ENCODE measurements around the gene CRYBB2.
A peak's percentile ranks its signal among the peaks of the same experiment; 100 is the strongest.
"Not testable (repeated sequence)": the region's sequence is repeated elsewhere in the genome, so short reads cannot be mapped to it uniquely, and the experiment has no call there.

Gene CRYBB2

DNA sequence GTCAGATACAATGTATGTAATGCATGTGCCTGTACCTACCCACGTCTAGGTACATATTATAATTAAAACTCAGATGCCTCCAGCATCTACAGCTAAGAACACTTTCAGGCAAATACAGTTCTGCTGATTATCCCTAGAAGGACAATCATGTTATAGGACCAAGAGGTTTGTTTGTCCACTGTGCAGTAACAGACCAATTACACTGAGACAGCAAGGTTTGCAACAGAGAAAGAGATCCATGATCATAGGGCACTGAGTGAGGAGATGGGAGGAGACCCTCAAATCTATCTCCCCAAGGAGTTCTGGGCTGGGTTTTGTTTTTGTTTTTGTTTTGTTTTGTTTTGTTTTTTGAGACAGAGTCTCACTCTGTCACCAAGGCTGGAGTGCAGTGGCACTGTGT lies 49.5 kb downstream of the CRYBB2 start:
- not testable (repeated sequence) for H3K9me3 ChIP-seq (ENCODE audit: control insufficient read depth, insufficient read depth, low read length); H3F3A ChIP-seq (ENCODE audit: control insufficient read depth, insufficient read depth); H3K9me2 ChIP-seq (replicated peaks; ENCODE audit: control insufficient read depth, low read length); H3K4me3 ChIP-seq (ENCODE audit: low read length); H3K4me2 ChIP-seq (ENCODE audit: low read length); H3K36me3 ChIP-seq (ENCODE audit: control insufficient read depth, low read length); H4K20me1 ChIP-seq (ENCODE audit: control insufficient read depth, insufficient read depth, low read depth, low read length); H3K27me3 ChIP-seq (ENCODE audit: control insufficient read depth, low read length); H3K27ac ChIP-seq (ENCODE audit: low read depth, low read length); H3K79me2 ChIP-seq (ENCODE audit: control insufficient read depth, low read length); H3K4me1 ChIP-seq (ENCODE audit: control insufficient read depth, low read length)

- H3K4me1 ChIP-seq (ENCODE audit: control insufficient read depth, low read length); H3K27ac ChIP-seq (ENCODE audit: low read depth, low read length); H4K20me1 ChIP-seq (ENCODE audit: control insufficient read depth, insufficient read depth, low read depth, low read length); H3K9me2 ChIP-seq (replicated peaks; ENCODE audit: control insufficient read depth, low read length); H3K9me3 ChIP-seq (ENCODE audit: control insufficient read depth, insufficient read depth, low read length); H3K4me3 ChIP-seq (ENCODE audit: low read length); H3K36me3 ChIP-seq (ENCODE audit: control insufficient read depth, low read length); H3K4me2 ChIP-seq (ENCODE audit: low read length); H3K79me2 ChIP-seq (ENCODE audit: control insufficient read depth, low read length); H3F3A ChIP-seq (ENCODE audit: control insufficient read depth, insufficient read depth); H3K27me3 ChIP-seq (ENCODE audit: control insufficient read depth, low read length): not testable (repeated sequence)
Observed at GRCh38 chr22:25270061-25270460, 50.6 kb downstream of the CRYBB2 start.

DNA sequence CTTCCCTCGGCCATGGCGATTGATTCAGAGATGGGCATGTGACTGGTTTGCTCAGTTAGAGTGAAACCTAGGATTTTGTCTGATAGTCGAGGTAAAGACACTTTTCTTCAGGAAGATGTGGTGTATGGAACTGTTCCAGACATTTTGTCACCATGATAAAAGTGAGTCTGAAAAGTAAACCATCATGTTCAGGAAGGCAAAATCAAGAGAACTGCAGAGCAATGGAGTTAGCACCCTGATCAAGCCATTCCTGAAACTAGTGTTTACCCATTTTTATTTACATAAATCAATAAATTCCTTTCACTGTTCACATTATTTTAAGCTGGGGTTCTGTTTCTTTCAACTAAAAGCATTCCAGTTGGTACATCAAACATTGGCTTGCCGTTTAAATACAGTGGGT lies 53.8 kb downstream of the CRYBB2 start:
- H3F3A ChIP-seq (ENCODE audit: control insufficient read depth, insufficient read depth); H3K4me1 ChIP-seq (ENCODE audit: control insufficient read depth, low read length); H4K20me1 ChIP-seq (ENCODE audit: control insufficient read depth, insufficient read depth, low read depth, low read length); H3K36me3 ChIP-seq (ENCODE audit: control insufficient read depth, low read length); H3K79me2 ChIP-seq (ENCODE audit: control insufficient read depth, low read length); H3K9me2 ChIP-seq (replicated peaks; ENCODE audit: control insufficient read depth, low read length); H3K27me3 ChIP-seq (ENCODE audit: control insufficient read depth, low read length); H3K4me2 ChIP-seq (ENCODE audit: low read length); H3K27ac ChIP-seq (ENCODE audit: low read depth, low read length); H3K4me3 ChIP-seq (ENCODE audit: low read length); H3K9me3 ChIP-seq (ENCODE audit: control insufficient read depth, insufficient read depth, low read length): not testable (repeated sequence)

- H3F3A ChIP-seq (ENCODE audit: control insufficient read depth, insufficient read depth); H3K4me3 ChIP-seq (ENCODE audit: low read length); H3K36me3 ChIP-seq (ENCODE audit: control insufficient read depth, low read length); H3K79me2 ChIP-seq (ENCODE audit: control insufficient read depth, low read length); H3K27me3 ChIP-seq (ENCODE audit: control insufficient read depth, low read length); H3K4me1 ChIP-seq (ENCODE audit: control insufficient read depth, low read length); H3K9me3 ChIP-seq (ENCODE audit: control insufficient read depth, insufficient read depth, low read length); H3K9me2 ChIP-seq (replicated peaks; ENCODE audit: control insufficient read depth, low read length); H3K27ac ChIP-seq (ENCODE audit: low read depth, low read length); H3K4me2 ChIP-seq (ENCODE audit: low read length); H4K20me1 ChIP-seq (ENCODE audit: control insufficient read depth, insufficient read depth, low read depth, low read length): not testable (repeated sequence)
Observed at GRCh38 chr22:25273928-25274327, 54.5 kb downstream of the CRYBB2 start.

- not testable (repeated sequence) for H3K4me1 ChIP-seq (ENCODE audit: control insufficient read depth, low read length); H3K9me2 ChIP-seq (replicated peaks; ENCODE audit: control insufficient read depth, low read length); H3K9me3 ChIP-seq (ENCODE audit: control insufficient read depth, insufficient read depth, low read length); H3K36me3 ChIP-seq (ENCODE audit: control insufficient read depth, low read length); H3K4me3 ChIP-seq (ENCODE audit: low read length); H4K20me1 ChIP-seq (ENCODE audit: control insufficient read depth, insufficient read depth, low read depth, low read length); H3K27ac ChIP-seq (ENCODE audit: low read depth, low read length); H3F3A ChIP-seq (ENCODE audit: control insufficient read depth, insufficient read depth); H3K79me2 ChIP-seq (ENCODE audit: control insufficient read depth, low read length)
- Histone ChIP-seq H3K4me2 (ENCODE audit: low read length) (0 out of 2 replicates have a peak overlapping the region, but pooled peaks have one; percentile 11), H3K27me3 (ENCODE audit: control insufficient read depth, low read length) (peaks cover 57% of the 10 kb centered on the region)
Observed at GRCh38 chr22:25280118-25280517, 60.7 kb downstream of the CRYBB2 start.
